Large intestine (tissue), 3 donors: ENCODE results near the gene H3-3A. TPM values are rescaled to one million over a fixed set of nuclear protein-coding genes. Genes with fewer than 3 reads are reported as not detected.

Experiments used
- DNase-seq, 2 donors: peaks; one replicate each; pipeline versions ENCODE4 v3.0.0 to v3.0.0-alpha.2; 2013
- H3K27ac ChIP-seq: one replicate; pipeline ENCODE4 v1.5.1; 2013; ENCODE audit warnings: low read length
- H3K27me3 ChIP-seq: 2 replicates; pipeline ENCODE4 v1.6.1; 2013; ENCODE audit warnings: low read length; ENCODE audit not compliant: control insufficient read depth, insufficient read depth
- H3K36me3 ChIP-seq: 2 replicates; pipeline ENCODE4 v1.6.1; 2013; ENCODE audit warnings: low read length; ENCODE audit not compliant: control insufficient read depth, insufficient read depth
- H3K4me1 ChIP-seq: one replicate; pipeline ENCODE4 v1.6.1; 2013; ENCODE audit warnings: low read length; ENCODE audit not compliant: control insufficient read depth, insufficient read depth
- H3K4me3 ChIP-seq: one replicate; pipeline ENCODE4 v1.5.1; 2013; ENCODE audit warnings: low read length
- H3K9me3 ChIP-seq: one replicate; pipeline ENCODE4 v1.6.1; 2013; ENCODE audit warnings: mild to moderate bottlenecking, low read depth, low read length, moderate library complexity; ENCODE audit not compliant: control insufficient read depth
- WGBS: methylation state at CpG from one replicate; pipeline ENCODE4 v1.1.5; 2013; ENCODE audit warnings: low lambda C conversion rate; ENCODE audit not compliant: insufficient coverage; 5-methylcytosine and 5-hydroxymethylcytosine counted together
- polyA plus RNA-seq: library from polyadenylated mRNA; unstranded; fragments of 120-200 nt; gene quantifications from one replicate; pipeline ENCODE4 v1.2.1, GENCODE V29; 2013

The H3-3A gene
- polyA plus RNA-seq, 1 donor: 750 TPM

GRCh38 chr1:226121049-226121586, 58.6 kb downstream of the H3-3A start:
- Histone ChIP-seq H3K36me3 (no peaks in the 10 kb centered on the region), H3K27ac (no peak overlapping the region), H3K9me3 (no peaks in the 10 kb centered on the region), H3K4me3 (peak overlapping the region; percentile 23), H3K27me3 (no peaks in the 10 kb centered on the region), H3K4me1 (peaks cover 10% of the 10 kb centered on the region)
- WGBS: no CpG with 5 or more reads among the region's 37 CpGs
- no peak for DNase-seq

Other genes with a start within 250 kb of the H3-3A start
- 105 TPM for gene TMEM63A, start 180.3 kb upstream of the H3-3A start, polyA plus RNA-seq
- gene LEFTY1, start 173.6 kb upstream of the H3-3A start, polyA plus RNA-seq: 0.58 TPM
- gene PYCR2, start 138.5 kb upstream of the H3-3A start, polyA plus RNA-seq: 43.0 TPM
- 0.25 TPM for gene LEFTY2, start 121.5 kb upstream of the H3-3A start, polyA plus RNA-seq
- gene SDE2, start 63.4 kb upstream of the H3-3A start, polyA plus RNA-seq: 16.7 TPM
- 41.5 TPM for gene ACBD3, start 124.0 kb downstream of the H3-3A start, polyA plus RNA-seq
- gene MIXL1, start 160.9 kb downstream of the H3-3A start, polyA plus RNA-seq: 0.28 TPM
- 5.4 TPM for gene LIN9, start 246.4 kb downstream of the H3-3A start, polyA plus RNA-seq